Measurements from ENCODE around the gene TMEM245. TPM values are rescaled to one million over a fixed set of nuclear protein-coding genes. Genes with fewer than 3 reads are reported as not detected.

TMEM245 gene
- total and polyA plus RNA-seq, 10 of the 15 experiments (the other 5 are each of a cell fraction or from before 2014, with no cell fraction given): 7.4 to 36.1 (median 19.0) TPM

GRCh38 chr9:109101810-109102209 is 17.9 kb downstream of the TMEM245 start:
- Histone ChIP-seq H2AFZ (ENCODE audit: control insufficient read depth, low read depth, low read length) (no peak overlapping the region), H3K79me2 (ENCODE audit: control insufficient read depth, insufficient read depth, low read length) (peaks cover 38% of the 10 kb centered on the region), H3K27me3 (replicated peaks in 1 of 2; ENCODE audit: control insufficient read depth in 2 of 2, insufficient read depth in 2 of 2, low read length in 1 of 2) (no peaks in the 10 kb centered on the region), H3K27ac (ENCODE audit: control insufficient read depth, insufficient read depth) (peak overlapping the region; percentile 28; the same call in 1 of the 2 replicates), H3K9me3 (replicated peaks; ENCODE audit: control insufficient read depth, insufficient read depth, low read length) (no peaks in the 10 kb centered on the region), H3K36me3 (ENCODE audit: control insufficient read depth in 2 of 2, insufficient read depth in 2 of 2, low read length in 1 of 2) (peaks cover 6 to 20% of the 10 kb centered on the region in 2 experiments; a peak in 3 of 4 replicates), H4K20me1 (ENCODE audit: control insufficient read depth, insufficient read depth) (no peaks in the 10 kb centered on the region; the same call in 1 of the 2 replicates), H3K4me3 (no peak overlapping the region), H3K9ac (ENCODE audit: control insufficient read depth, insufficient read depth, low read length) (no peak overlapping the region), H3K4me1 (ENCODE audit: control insufficient read depth, insufficient read depth, low read length) (peaks cover 30% of the 10 kb centered on the region), H3K4me2 (ENCODE audit: control insufficient read depth, insufficient read depth) (peak overlapping the region; percentile 62; the same call in 1 of the 2 replicates)
- in situ Hi-C loops (cut with MboI) (no loop called here), intact Hi-C loops (cut with micrococcal nuclease; ENCODE audit: unreplicated experiment) (loop anchor here (5.0 kb wide), 1 partner anchor 310 kb away; no protein-coding TSS in a partner anchor)
- ChIA-PET CTCF (no interaction called here), RAD21 (ENCODE audit: unreplicated experiment) (no interaction called here), POLR2A (interaction anchor here (0.5 kb wide), 1 partner anchor 59 kb away, joined by 6 read pairs; no protein-coding TSS in a partner anchor), SMC1A (ENCODE audit: uncharacterized antibody, unreplicated experiment) (interaction anchor here (1.0 kb wide), 1 partner anchor 9 kb away, joined by 4 read pairs; no protein-coding TSS in a partner anchor)
- 3% methylated on average over 3 of the region's 3 CpGs for WGBS (ENCODE audit: insufficient coverage, insufficient replicate concordance, low lambda C conversion rate, missing lambda C conversion rate)
- no TSS peak for BruUV-seq (replicated peaks)
- peak; percentile 69 for DNase-seq (ENCODE audit: low read depth, low spot score)
- peak; percentile 62 for FAIRE-seq
- peak; percentile 93 for ATAC-seq
- TF ChIP-seq FOXM1 (IDR thresholded peaks at IDR 0.05; ENCODE audit: low read depth, low read length) (peak; percentile 46; the same call in 1 of the 2 replicates), PAX5 (IDR thresholded peaks at IDR 0.05; ENCODE audit: borderline replicate concordance, low read depth, low read length) (0 out of 2 replicates have a peak, but pooled peaks have one; percentile 14), BMI1 (IDR thresholded peaks at IDR 0.05; ENCODE audit: borderline replicate concordance) (0 out of 2 replicates have a peak, but pooled peaks have one; percentile 39), IRF4 (IDR thresholded peaks at IDR 0.05; ENCODE audit: low read depth, low read length) (0 out of 2 replicates have a peak, but pooled peaks have one; percentile 27), RUNX3 (IDR thresholded peaks at IDR 0.05; ENCODE audit: low read length) (peak; percentile 88), RB1 (IDR thresholded peaks at IDR 0.05; ENCODE audit: borderline replicate concordance) (no peak), MTA2 (IDR thresholded peaks at IDR 0.05; ENCODE audit: low read depth) (peak; percentile 87), IKZF2 (IDR thresholded peaks at IDR 0.05) (peak; percentile 77 to 87), IKZF1 (conservative IDR thresholded peaks at IDR 0.05) (peak; percentile 60), NKRF (conservative IDR thresholded peaks at IDR 0.05) (no peak), CHD2 (IDR thresholded peaks at IDR 0.05; ENCODE audit: borderline replicate concordance, low read depth, low read length) (no peak), BACH1 (IDR thresholded peaks at IDR 0.05; ENCODE audit: borderline replicate concordance) (peak; percentile 42; the same call in 1 of the 2 replicates), CBX5 (IDR thresholded peaks at IDR 0.05; ENCODE audit: low read depth) (0 out of 2 replicates have a peak, but pooled peaks have one; percentile 18), POU2F2 (IDR thresholded peaks at IDR 0.05; ENCODE audit: borderline replicate concordance, low read depth, low read length) (no peak), TBL1XR1 (IDR thresholded peaks at IDR 0.05; ENCODE audit: low read depth, low read length) (0 out of 2 replicates have a peak, but pooled peaks have one; percentile 12), SKIL (IDR thresholded peaks at IDR 0.05; ENCODE audit: low read depth, poor library complexity, severe bottlenecking) (peak; percentile 76), DPF2 (IDR thresholded peaks at IDR 0.05) (0 out of 2 replicates have a peak, but pooled peaks have one; percentile 40), POLR2AphosphoS5 (IDR thresholded peaks at IDR 0.05; ENCODE audit: low read length) (no peak), ETV6 (conservative IDR thresholded peaks at IDR 0.05 in 1 of 2, IDR thresholded peaks at IDR 0.05 in 1 of 2; ENCODE audit: borderline replicate concordance in 1 of 2, low read depth in 1 of 2) (peak in 1 of 2 experiments; percentile 43; a peak in 1 of 4 replicates), MEF2B (IDR thresholded peaks at IDR 0.05; ENCODE audit: partially characterized antibody, poor library complexity, severe bottlenecking) (peak; percentile 12), KAT2A (conservative IDR thresholded peaks at IDR 0.05; ENCODE audit: control insufficient read depth, low read depth, low read length) (no peak), RAD51 (IDR thresholded peaks at IDR 0.05) (peak; percentile 53)
